Stimulated activated CD4-positive, alpha-beta T cell treated with anti-CD3 and anti-CD28 coated beads, Interleukin-15, amount 100 ng/mL, for 48 hours (primary cell): Measurements from ENCODE around the gene GNPDA1.
A peak's percentile ranks its signal among the peaks of the same experiment; 100 is the strongest.
"Not testable (repeated sequence)": the region's sequence is repeated elsewhere in the genome, so short reads cannot be mapped to it uniquely, and the experiment has no call there.

ENCODE experiments used
- DNase-seq, 2 donors: peaks; one replicate each; pipeline ENCODE4 v3.0.0-alpha.2; 2020; ENCODE audit warnings: low read depth in 2 of 2

The GNPDA1 gene

DNA sequence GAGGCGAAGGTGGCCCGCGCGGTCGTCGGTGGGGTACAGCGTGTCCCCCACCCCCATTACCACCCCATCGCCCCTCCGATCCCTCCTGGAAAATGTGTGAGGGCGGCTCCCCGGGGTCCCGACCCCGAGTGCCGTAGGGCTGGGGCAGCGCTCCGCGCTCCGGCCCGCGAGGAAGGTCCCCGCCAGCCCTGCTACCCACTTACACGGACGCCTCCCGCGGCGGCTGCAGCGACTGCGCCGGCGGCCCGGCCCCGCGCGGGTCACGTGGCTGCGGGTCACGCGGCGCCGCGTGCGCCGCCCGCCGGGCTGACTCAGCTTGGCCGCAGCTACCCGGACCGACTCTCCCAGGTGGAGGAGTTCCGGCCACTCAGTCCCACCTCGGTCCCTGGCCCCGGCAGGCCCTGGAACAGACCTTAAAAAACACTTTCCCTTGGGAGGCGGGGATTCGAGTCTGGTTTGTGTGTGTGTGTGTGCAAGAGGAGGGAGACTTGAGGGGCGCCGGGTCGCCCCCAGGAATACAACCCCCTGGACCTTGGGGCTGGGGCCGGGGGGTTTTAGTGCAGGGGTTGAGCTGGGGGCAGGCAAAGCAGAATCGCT lies at the start of gene GNPDA1:
Gene GNPDA1 (minus strand): TSS at position 236 of the 597 bp plus-strand sequence. CDS start 992 bp downstream, outside the sequence.
- peak in 1 of 2 donors; percentile 62 for DNase-seq

DNA sequence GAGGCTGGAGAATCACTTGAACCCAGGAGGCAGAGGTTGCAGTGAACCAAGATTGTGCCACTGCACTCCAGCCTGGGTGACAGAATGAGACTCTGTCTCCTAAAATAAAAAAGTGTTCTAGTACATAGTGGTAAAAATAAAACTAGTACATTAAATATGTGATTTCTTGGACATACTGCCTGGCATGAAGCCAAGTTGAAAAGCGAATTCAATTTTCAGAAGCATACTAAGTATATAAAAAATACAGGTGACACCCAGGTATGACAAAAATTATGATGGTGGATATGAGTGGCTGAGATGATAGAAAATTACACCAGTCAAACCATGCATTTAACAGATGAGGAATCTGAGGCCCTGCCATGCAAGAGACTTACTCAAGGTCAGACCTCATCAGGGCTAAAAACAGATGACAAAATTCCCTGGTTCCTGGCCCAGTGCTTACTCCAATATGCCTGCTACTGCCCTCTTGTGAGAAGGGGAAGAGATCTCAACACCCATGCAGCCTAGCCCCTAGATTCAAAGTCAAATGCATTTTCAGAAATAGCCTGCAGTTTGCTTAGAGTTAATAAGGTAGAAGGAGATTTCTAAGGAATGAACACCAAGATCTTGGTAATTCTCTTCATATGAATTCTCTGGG lies 46.6 kb upstream of the GNPDA1 start:
- no peak for DNase-seq

DNA sequence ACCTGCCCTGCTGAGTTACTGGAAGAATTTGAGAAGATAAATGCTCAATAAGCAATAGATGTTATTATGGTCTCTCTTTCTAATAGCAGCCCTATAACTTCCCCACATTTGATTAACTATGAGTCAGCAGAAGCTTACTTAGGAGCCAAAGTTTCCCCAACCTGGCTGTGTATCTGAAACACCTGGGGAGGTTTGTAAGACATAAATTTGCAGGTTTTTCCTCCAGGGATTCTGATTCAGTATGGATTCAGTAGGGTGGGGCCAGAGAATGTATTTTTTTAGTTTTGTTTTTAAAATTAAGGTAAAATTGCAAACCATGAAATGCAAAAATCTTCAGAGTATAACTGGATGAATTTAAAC lies 44.9 kb upstream of the GNPDA1 start:
- DNase-seq = no peak

DNA sequence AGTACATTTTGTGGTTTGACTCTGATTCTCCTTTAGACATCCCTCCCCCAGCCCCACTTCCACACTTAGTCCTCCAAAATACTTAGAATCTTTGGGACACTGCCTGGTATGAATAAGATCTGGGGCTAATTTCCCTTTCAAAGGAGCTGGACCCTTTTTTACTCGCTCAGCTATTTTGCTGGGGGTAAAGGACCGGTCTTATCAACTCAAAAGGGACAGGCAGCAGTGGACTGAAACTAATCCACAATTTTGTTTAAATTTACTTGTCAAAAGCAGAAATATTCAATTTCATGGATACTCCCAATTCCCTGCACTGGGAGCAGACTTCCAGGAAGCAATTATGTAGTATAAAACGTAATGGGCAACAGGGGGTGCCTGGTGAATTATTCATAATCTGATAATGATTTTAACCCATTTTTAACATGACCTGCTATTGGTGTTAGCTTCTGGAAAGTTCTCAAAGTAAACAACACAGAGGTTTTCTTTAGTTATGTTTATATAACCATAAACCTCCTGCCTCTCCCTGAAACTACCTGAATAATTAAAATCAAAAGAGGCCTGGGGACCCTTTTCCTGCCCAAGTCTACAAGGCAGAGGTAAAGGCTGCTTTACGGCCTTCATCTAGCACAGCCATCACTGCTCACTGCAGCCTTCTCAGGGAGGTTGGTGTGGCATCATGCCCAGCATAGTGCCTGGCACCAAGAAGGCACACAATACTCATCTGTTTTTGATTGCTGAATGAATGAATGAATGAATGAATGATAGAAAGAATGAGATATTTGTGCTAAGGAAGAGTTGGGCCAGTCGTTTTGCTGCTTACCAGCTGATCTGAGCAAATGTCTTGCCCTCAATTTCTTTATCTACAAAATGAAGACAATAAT lies 44.2 kb upstream of the GNPDA1 start:
- no peak for DNase-seq

DNA sequence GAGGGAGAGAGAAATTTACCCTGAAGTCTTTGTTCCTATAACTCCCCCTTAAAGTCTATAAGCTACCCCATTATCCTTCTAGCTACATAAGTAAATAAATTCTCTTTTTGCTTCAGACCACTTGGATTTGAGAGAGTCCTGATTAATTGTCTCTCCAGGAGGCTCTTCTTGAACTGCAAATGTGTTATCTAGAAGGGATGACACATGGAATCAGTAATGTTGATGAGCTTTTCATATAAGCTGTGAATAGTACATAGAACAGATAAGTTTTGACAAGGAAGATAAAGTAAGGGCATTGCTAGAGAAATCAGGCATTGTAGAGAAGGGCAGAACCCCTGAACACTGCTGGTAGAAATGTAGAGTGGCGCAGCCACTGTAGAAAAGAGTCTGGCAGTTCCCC lies 42.5 kb upstream of the GNPDA1 start:
- DNase-seq = no peak

DNA sequence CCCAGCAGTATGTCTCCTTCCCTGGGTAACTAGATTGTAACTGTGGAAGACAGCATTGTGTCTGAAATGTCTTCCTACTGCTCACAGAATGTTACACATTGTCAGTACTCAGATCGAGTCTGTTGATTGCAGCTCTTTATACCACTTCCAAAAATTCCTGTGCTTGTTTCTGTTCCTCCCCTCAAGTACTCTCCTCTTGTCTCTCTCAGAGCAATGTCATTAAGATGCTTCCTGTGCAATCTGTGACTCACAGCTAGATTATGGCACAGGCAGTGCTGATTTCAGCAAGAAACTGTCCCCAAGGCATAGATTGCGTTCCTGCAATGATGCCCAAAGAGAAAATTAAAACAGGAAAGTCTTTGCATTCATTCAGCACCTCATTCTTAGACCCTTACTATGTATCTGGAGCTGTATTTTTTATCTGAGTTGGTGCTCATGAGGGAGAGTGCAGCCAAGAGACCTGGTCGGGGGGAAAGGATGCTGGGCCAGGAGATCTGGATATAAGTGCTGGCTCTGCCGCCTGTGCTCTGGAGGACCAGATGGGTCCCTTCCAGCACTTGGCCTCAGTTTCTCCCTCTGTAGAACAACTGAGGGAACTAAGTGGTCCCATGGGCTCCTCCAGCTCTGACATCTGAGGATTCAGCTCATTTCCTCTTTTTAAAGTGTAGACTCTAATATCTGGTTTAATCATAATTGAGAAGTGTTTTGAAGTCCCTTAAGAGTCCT lies 40.8 kb upstream of the GNPDA1 start:
- no peak for DNase-seq

DNA sequence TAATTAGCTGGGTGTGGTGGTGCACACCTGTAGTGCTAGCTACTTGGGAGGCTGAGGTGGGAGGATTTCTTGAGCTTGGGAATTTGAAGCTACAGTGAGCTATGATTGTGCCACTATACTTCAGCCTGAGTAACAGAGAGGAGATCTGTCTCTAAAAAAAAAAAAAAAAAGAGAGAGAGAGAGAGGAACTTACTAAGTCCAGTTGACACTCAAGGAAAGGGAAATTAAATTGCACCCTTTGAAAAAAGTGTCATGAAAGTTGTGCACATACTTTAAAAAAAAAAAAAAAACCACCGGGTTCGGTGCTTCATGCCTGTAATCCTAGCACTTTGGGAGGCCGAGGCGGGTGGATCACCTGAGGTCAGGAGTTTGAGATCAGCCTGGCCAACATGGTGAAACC lies 39.2 kb upstream of the GNPDA1 start:
- not testable (repeated sequence) for DNase-seq

DNA sequence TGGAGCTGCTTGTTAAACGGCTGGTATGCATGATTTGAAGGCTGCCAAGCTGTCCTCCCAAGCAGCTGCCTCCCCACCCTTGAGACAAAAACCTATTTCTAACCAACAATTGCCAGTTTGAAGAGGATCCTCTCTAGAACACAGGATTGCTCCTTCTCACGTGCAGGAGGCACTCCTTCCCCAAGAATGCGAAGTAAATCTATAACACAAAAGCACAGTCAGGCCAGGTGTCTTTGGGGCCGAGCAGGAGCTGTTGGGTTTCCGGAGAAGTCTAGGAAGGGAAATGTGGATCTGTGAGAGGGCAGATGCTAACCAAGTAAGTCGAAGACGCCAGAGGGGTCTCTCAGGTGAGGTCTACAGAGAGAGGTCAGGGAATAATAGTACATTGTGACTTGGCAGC lies 35.4 kb upstream of the GNPDA1 start:
- no peak for DNase-seq

DNA sequence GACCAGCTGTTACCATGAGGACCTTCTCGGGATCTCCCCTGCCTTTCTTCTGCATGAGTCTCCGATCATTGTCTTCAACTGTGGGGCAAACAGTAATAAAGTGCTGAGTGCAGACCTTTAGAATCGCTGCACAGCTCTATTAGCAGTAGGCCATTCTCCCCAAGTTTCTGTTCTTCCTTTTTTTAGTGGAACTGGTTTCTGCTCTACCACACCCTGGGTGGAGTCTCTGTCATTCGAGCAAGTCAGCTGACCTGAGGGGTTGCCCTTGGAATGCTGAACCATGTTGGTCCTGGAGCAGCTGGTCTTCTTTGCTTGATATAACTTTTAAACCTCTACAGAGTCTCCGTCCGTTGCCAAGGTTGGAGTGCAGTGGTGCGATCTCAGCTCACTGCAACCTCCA lies 33.4 kb upstream of the GNPDA1 start:
- DNase-seq = no peak

DNA sequence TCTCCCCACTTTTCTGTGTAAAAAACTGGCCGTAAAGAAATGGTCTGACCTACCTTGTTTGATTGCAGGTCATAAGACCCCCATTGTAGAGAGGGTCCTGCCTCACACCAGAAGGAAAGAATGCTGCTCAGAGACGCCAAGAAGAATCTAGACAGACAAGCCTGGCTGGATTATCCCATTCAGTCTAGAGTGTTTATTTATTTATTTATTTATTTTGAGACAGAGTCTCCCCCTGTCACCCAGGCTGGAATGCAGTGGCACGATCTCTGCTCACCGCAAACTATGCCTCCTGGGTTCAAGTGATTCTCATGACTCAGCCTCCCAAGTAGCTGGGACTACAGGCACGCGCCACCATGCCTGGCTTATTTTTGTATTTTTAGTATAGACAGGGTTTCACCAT lies 28.1 kb upstream of the GNPDA1 start:
- DNase-seq = not testable (repeated sequence)

DNA sequence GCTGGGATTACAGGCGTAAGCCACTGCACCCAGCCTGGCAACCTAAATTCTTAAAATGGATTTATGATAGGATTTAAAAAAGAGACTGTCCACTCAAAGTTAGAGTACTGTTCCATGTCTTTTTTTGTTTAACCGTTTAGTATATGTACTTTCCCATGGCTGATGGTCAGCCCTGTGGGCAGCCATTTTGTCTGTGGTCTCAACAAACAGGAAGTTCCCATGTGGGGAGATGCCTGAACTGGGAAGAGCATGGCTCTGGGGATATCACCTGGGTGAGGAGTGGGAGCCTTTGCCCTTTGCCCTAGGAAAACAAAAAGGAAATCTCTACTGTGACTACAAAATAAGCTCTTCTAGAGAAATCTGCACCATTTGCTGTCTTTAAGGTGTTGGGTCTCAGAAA lies 27.5 kb upstream of the GNPDA1 start:
- DNase-seq = no peak

DNA sequence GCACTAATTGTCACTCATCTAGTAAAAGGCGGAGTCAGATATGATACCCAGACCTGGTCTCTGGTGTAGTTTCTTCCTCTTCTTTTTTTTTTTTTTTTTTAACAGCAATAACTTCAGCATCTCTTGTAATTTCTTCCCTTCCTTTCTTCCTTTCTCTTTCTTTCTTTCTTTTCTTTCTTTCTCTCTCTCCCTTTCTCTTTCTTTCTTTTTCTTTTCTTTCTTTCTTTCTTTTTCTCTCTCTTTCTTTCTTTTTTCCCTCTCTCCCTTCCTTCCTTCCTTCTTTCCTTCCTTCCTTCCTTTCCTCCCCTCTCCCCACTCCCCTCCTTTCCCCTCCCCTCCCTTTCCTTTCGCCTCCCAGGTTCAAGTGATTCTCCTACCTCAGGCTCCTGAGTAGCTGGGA lies 25.9 kb upstream of the GNPDA1 start:
- DNase-seq = no peak

DNA sequence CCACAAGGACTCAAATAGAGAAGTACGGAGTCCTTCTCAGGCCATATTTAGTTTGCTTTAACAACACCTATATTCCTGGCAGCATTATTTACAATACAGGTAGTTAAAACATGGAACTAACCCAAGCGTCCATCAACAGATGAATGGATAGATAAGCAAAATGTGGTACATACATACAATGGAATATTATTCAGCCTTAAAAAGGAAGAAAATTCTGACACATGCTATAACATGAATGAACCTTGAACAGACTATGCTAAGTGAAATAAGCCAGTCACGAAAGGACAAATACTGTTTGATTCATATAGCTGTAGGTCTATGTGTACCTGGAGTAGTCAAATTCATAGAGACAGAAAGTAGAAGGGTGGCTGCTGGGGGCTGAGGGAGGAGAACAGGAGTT lies 24.8 kb upstream of the GNPDA1 start:
- not testable (repeated sequence) for DNase-seq

DNA sequence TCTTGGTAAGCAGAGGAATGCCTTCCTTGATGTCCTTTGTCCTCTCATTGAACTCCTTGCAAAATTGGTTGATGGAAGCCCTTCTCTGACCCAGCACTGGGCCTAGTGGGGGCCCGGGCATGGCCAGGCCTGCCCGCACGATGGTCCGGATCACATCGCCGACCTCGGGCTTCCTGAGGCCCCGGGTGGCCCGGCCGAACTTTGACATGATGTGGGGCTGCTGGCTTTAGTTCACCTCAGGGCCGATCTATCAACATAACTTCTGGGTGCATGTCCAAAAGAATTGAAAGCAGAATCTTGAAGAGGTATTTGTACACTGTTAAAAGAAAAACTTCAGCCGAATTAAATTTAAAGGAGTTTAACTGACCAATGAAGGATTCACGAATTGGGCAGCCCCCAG lies 24.1 kb upstream of the GNPDA1 start:
- DNase-seq = no peak

DNA sequence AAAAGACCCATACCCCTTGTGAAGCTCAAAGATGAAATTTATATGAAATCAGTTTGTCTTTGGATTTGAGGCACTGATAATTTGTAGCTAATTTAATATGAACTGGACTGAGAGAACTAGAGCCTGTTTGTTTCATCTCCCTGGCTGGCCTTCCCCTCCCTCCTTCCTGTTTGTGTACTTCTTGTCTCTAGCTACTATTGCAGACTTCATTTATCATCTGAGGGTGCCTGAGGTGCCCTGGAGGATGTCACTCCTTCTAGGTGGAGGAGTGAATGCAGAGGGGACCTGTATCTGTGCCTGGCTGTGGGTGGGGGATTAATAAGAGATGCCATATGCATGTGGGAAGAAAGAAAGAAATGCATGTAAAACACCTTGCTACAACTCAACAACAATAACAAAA lies 22.2 kb upstream of the GNPDA1 start:
- no peak for DNase-seq

DNA sequence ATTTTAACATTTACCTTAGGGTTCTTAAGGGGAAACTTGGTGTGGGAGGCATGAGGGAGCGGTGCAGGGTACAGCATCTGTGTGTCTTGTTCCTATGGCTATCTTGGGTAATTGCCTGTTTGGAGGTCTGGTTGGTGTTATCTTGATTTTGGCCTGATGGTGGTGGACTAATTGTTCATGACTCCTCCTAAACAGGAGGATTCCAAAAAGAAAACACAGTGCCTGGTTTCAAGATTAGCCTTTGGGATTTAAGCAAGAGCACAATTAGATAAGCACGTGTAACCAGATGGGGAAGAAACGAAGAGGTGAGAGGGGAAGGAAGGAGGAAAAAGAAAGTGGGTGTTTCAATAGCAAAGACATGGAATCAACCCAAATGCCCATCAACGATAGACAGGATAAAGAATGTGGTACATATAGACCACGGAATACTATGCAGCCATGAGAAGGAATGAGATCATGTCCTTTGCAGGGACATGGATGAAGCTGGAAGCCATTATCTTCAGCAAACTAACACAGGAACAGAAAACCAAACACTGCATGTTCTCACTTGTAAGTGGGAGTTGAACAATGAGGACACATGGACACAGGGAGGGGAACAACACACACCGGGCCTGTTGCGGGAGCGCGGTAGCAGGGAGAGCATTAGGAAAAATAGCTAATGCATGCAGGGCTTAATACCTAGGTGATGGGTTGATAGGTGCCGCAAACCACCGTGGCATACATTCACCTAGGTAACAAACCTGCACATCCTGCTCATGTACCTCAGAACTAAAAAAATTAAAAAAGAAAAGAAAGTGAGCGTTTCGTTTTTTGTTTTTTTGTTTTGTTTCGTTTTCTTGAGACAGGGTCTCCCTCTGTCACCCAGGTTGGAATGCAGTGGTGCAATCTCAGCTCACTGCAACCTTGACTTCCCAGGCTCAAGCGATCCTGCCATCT lies 21.1 kb upstream of the GNPDA1 start:
- DNase-seq = not testable (repeated sequence)

DNA sequence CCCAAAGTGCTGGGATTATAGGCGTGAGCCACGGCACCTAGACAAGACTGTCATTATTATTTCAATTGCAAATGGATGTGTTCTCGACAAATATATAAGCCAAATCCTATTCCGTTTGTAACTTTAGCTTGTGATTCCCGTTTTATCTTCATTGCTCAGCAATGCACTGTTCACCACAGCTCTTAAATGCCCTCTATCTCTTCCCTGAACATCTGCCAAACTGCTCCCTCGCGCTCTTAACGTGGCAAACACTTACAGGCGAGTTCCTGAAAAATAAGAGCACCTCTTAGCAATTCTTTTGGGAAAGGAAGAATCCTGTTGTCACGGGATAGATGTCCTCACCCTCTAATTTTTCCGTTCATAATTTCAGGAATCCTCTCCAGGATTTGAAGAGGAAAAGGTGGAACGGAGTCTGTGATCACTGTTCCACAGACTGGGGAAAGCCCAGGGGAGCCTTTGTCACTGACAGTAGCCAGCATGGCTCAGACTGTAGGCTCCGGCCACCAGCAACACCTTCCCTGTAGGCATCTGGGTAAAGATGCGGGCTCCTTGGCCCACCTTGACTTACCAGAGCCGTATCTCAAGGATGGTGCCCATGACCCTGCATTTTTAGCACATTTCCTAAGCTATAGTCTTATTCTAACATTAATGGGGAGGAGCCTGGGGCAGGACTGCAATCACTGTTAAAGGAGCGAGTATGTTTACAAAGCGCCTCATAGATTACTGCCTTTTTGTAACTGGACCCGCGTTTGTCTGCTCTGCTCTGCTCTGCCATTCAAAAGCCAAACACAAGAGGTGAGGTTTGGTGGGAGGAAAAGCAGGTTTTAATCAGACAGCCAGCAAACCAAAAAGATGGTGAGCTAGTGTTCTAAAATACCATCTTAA lies 20.2 kb upstream of the GNPDA1 start:
- no peak for DNase-seq

DNA sequence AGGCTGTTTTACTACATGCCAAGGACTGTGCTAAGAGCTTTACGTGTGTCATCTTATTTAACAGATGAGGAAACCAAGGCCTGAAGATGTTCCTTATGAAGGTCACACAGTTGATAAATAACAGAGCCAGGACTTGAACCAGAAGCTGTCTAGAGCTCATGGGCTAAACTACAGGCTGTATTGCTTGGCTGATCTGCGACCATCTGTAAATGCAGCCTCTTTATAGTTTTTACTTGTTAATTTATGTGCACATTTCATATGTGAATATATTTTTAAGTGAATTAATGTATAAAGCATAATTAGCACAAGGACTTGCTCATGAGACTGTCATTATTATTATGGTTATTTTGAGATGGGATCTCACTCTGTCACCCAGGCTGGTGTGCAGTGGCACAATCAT lies 19.3 kb upstream of the GNPDA1 start:
- no peak for DNase-seq

DNA sequence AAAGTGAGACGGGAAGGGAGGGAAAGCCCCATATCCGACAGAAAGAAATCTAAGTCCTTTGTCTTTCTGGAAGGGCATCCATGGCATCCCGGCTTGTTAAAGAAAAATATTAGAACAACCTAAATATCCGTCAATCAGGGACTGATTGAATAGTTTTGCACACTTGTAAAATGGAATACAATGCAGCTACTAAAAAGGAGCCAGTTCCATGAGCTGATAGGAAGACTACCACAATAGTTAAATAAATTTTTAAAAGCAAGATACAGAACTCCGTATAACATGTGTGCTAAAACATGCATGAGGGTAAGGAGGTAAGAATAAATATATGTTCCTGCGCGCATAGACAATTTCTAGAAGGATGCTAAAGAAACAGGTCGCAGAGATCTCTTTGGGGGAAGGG lies 12.8 kb upstream of the GNPDA1 start:
- no peak for DNase-seq

DNA sequence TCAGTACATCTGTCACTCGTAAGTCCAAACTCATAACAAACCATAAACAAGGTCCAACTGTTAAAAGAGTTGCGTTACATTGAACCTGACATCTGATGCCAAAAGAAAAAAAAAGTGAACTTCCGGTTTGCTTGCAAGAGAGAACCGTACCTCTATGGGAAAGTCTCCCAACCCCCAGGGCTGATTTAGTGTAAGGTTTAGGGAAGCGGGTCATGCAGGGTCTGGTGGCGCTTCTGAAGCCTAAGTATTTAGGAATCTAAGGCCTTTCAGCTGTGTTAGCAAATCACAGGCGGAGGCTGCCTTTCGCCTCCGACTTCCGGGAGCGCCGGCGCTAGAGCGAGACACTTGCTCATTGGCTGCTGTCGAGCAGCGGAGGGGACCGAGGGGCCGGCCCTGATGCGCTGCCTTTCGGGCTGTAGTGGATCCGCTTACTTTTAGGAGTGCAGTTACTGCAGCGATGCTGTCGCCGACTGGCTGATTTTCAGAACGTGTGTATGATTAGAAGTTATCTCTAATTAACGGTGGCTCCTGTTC lies 12.0 kb upstream of the GNPDA1 start:
- DNase-seq = peak; percentile 77 to 84
